Hematopoietic multipotent progenitor cell treated with erythropoietin and hydrocortisone succinate and interleukin-3 and kit ligand, for 17 days (in vitro differentiated cells): ENCODE measurements around the gene EXD2.
"Not testable (repeated sequence)": the region's sequence is repeated elsewhere in the genome, so short reads cannot be mapped to it uniquely, and the experiment has no call there.

Source experiments
- DNase-seq: peaks from one replicate; pipeline ENCODE4 v3.0.0-alpha.2; 2015; ENCODE audit warnings: low spot score

Gene EXD2

DNA sequence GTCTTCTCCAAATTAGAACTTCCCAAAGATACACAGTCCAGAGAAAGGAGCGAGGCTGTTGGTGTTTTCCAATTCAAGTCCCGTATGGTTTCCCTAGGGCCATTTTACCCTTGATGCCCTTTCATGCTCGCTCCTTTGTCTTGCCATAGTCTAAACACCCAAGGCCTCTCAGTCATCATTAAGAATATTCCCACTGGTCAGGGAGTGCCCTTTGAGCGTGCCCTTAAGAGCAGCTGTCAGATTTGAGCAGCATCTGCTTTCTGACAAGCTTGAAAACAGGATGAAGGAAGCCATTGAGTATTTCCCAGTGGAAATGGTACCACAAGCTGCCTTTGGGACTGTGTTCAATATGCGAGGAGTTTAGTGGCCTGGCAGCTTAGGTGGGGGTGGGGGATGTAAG lies 58.3 kb downstream of the EXD2 start:
- DNase-seq: no peak

DNA sequence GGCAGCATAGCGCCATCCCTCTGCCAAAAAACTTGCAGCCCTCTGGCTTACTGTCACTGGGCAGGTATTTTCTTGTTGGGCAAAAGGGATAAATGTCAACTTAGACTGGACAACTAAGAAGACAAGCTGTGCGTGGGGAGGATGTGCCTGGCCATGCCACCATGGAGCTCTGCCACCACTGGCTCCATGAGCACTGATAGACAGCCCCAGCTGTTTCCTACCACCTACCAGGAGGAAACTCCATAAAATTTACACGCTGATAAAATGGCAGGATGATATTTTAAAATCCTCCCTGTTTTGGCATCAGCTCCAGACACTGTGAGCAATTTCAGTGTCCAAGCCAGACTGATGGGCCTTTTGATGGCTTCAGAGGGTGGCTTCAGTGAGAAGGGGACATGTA lies 61.6 kb downstream of the EXD2 start:
- no peak for DNase-seq

DNA sequence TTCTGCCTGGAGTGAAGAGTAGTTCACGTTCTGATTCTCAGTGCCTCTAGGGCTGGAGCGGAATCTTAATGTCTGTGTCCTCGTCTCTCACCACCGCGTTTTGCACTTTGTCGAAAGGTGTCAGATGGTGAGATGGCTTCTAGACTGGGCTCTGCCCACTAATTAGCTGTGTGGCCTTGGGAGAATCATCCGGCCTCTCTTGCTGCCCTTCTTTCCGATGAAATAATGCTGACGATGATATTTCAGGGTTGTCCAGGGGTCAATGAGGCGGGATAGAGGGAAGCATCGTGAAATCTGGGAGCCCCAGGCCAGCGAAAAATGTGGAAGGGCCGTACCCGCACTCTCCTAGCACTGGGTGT lies 67.8 kb downstream of the EXD2 start:
- no peak for DNase-seq

- DNase-seq: no peak
These were observed 68.4 kb downstream of the EXD2 start, which contains the start of gene GALNT16 for GRCh38 chr14:69259527-69260189. Gene GALNT16 (plus strand): TSS chr14:69260158. CDS start chr14:69260291, 133 bp downstream.

GRCh38 chr14:69260190-69260860 lies 69.0 kb downstream of the EXD2 start:
- no peak for DNase-seq

DNA sequence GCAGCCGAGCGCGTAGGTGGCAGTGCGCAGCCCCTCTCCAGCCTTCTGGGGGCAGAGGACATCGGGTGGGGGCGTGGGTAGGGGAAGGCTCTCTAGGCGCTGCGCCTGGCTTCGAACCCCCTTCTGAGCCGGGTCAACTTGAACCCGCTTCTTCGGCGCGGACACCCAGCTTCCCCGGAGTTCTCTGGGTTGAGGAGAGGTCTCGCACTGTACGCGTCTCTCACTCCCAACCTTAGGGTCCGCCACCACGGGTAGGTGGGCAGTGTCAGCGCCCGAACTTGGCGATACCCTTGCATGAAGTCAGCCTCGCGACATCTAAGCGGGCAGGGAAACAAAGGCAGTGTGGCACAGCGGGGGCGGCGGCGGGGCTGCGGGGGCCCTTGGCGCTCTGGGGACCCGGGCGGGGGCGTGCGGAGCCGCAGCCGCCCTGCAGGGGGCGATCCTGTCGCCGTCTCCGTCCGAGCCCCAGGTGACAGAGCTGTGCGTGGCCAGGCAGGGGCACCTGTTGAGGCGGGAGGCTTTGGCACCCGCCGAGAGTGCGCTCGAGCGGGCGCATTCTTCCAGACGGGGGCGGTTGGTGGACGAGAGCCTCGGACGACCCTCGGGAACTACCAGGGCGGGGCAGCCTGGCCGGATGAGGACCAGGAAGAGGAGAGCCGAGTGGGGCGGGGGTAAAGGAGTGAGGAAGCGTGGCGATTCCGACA lies 69.7 kb downstream of the EXD2 start:
- no peak for DNase-seq

DNA sequence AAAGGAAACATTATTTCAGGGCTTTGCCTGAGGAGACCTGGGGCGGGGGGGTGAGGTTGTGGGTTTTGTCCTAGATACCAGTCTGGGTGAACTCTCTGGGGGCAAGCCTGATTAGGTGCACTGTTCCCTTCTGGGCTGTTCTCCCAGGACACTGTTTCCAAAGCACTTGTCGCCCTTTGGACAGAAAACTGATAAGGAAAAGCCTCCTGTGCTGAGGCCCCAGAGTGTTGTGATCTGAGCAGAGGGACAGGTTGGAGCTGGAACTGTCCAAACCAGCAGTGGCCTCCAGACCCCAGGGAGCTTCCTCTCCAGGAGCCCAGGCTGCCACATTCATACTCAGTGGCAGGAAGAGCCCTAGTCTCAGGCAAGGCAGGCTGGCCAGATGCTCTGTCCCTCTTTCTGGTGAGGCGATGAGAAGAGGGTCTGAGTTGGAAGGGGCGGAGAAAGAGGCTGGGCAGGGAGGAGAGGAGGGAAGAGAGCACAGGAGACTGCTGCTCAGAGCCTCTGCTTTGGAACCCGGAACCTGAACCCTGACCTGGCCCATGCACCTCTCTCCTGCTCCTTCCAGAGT lies 70.5 kb downstream of the EXD2 start:
- DNase-seq: no peak

- no peak for DNase-seq
These were observed 71.2 kb downstream of the EXD2 start for GRCh38 chr14:69262516-69262915.

GRCh38 chr14:69263364-69263763 lies 72.1 kb downstream of the EXD2 start:
- no peak for DNase-seq

DNA sequence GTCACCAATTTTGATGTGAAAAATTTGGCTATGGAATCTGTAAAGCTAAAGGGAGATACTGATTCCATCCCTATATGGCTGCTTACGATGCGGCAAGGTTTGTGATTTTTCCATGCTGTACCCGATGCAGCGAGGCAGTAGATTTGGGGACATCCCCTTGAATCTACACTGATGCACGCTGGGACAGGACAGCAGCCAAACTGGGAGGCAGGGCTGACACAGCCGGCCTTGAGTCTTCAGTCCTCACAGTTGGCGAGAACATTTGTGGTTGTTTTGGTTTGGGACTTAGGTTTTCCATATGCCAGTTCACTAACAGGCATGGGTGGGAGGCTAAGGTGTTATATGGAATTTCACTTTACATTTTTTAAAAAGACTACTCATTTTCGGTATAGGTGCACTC lies 72.5 kb downstream of the EXD2 start:
- DNase-seq: no peak

GRCh38 chr14:69266572-69267345 lies 75.5 kb downstream of the EXD2 start:
- DNase-seq: no peak

GRCh38 chr14:69267492-69267891 lies 76.2 kb downstream of the EXD2 start:
- no peak for DNase-seq

- DNase-seq: no peak
These were observed 76.9 kb downstream of the EXD2 start for GRCh38 chr14:69268223-69268622.

DNA sequence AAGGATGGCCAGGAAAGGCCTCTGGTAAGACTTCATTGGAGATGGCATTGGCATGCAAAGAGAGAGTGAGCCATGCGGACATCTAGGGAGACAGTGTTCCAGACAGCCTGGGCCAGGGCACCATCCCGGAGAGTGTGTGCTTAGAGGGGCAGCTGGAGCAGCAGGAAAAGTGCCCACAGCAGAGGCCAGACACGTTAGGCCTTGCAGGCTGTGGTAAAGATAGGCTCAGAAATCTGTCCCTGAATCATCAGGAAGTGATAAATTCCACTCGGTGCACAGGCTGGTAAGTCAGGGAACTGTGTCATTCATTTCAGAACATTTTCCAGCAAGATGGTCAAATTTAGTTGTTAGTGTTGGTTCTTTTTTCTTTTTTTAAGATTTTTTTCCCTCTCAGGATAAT lies 77.5 kb downstream of the EXD2 start:
- DNase-seq: no peak

DNA sequence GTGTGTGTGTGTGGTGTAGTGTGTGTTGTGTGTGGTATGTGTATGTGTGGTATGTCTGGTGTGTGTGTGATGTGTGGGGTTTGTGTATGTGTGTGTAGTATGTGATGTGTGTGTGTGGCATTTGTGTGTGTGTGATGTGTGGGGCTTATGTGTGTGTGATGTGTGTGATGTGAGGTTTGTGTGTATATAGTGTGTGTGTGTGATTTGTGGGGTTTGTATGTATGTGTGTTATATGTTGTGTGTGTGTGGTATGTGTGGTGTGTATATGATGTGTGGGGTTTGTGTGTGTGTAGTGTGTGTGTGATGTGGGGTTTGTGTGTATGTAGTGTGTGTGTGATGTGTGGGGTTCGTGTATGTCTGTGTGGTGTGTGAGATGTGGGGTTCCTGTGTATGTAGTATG lies 78.1 kb downstream of the EXD2 start:
- DNase-seq: no peak

GRCh38 chr14:69270097-69270496 lies 78.8 kb downstream of the EXD2 start:
- no peak for DNase-seq

DNA sequence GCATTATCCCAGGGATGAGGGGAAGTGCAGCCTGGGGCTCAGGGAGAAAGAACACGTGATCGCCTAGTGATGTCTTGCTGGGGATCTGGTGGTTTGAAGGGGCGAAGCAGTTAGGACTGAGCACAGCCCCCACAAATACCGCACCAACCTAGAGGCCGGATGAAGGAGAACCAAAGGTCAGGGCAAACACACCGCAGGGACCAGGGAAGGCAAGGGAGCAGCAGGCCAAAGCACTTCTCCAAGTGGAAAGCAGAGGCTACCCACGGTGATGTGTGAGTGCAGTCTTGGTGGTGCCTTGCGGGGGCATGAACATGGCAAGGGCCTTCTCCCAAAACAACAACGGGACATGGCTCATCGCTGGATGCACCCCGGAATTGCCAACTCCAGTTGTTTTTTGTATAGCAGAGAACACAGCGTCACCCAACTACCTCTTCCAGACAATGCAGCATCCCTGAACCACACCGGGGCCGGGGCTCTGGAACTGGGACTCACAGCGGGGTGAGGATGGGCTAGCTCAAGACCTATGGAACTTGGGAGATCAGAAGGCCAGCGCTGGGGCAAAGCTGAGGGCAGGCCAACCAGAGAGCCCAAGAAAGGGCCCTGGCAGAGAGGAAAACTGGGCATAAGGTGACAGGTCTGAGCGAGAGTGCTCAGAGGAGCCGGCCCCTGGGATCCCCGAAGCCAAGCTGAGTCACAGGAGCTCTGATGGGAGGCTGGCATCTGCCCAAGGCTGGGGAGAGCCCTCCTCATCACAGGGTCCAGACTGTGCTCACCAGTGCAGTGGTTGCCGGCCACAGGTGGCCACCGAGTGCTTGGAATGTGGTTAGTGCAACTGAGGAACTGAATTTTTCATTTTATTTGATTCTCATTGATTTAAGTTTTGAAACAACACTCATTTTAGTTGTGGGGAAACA lies 79.8 kb downstream of the EXD2 start:
- DNase-seq: no peak

DNA sequence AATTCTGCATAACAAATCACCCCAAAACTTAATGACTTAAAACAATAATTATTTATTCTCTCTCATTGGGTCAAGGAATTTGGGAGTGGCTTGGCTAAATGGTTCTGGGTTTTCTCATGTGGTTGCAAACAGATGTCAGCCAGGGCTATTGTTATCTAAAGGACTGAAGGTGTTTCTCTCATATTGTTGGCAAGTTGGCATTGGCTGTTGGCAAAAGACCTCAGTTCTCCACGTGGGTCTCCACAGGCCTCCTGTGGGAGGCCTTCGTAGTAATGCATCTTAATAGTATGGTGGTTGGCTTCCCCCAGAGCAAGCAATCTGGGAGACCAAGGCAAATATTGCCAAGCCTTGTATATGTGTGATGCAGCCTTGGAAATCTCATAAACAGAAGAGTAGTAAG lies 83.0 kb downstream of the EXD2 start:
- no peak for DNase-seq

DNA sequence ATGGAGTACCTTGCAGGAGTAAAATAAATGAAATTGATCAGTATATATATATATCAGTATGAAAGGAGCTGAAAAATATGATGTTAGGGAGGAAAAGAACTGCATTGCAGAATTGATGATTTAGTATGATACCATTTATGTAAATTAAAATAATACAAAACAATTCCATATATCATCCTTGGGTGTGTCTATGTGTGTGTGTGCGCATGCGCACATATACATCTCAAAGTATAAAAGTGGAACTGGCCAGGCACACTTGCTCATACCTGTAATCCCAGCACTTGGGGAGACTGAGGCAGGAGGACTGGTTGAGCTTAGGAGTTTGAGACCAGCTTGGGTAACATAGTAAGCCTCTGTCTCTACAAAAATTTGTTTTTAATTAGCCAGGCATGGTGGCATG lies 84.0 kb downstream of the EXD2 start:
- no peak for DNase-seq

- not testable (repeated sequence) for DNase-seq
These were observed 86.1 kb downstream of the EXD2 start for GRCh38 chr14:69277356-69277755.

DNA sequence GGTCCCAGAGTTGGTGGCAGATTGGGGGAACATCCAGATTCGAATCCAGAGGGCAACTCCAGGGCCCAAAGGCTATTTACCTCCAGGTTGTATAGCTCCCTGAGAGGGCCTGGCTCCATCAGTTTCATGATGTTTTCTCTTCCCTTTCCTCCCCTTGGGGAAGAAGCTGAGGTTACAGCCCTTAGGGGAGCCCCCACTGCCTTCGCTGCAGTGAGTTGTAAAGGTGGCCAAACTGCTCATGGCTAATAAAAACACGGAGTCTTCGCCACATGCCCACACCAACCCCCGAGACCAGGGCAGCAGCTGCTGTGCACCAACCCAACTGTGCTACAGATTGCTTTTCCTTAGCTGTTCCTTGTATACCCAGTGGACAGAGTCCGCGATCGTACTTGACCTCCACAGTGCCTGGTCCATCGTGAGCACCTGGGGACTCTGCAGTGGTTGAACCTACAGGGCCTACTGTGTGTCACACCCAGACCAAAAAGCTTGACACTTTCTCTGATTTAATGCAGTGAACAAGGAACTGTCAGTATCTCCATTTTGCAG lies 89.5 kb downstream of the EXD2 start:
- no peak for DNase-seq
